ENCODE results near the gene PLK2.
A peak's percentile ranks its signal among the peaks of the same experiment; 100 is the strongest.

The PLK2 gene

DNA sequence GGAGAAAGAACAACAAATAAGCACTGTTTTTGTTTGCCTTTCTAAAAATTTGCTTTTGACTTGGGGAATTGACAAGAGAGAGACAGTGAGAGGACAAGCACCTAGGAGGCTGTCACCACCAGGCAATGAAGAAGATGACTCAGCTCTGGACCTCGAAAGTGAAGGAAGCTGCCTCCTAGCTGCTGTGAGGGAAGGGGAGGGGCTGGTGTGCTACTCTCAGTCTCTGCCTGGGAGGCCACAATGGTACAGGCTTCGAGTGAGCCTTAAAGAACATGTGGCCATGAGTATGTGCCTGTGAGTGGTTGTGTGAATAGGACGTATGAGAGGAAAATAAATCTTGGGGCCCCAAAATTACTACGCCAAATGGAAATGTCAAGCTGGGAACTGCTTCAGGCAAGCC lies 7.1 kb upstream of the PLK2 start (continued):
- TF ChIP-seq ZNF707 (tag by site-specific recombination; IDR thresholded peaks at IDR 0.05) (no peak), TCF7L2 (IDR thresholded peaks at IDR 0.05; ENCODE audit: borderline replicate concordance, low read depth, low read length) (no peak), PRDM1 (tag by site-specific recombination; IDR thresholded peaks at IDR 0.05) (peak; percentile 87), ZNF350 (tag by site-specific recombination; IDR thresholded peaks at IDR 0.05) (no peak), ZNF555 (tag by site-specific recombination; conservative IDR thresholded peaks at IDR 0.05) (no peak), ZNF19 (tag by site-specific recombination; IDR thresholded peaks at IDR 0.05; ENCODE audit: low read depth) (no peak), ZNF654 (tag by site-specific recombination; IDR thresholded peaks at IDR 0.05; ENCODE audit: low read depth) (no peak), ZNF585B (tag by site-specific recombination; IDR thresholded peaks at IDR 0.05) (peak; percentile 99), YY2 (tag by site-specific recombination; IDR thresholded peaks at IDR 0.05) (no peak), ZSCAN30 (tag by site-specific recombination; IDR thresholded peaks at IDR 0.05) (no peak), ZNF214 (tag by site-specific recombination; IDR thresholded peaks at IDR 0.05; ENCODE audit: borderline replicate concordance) (no peak), ZNF138 (tag by site-specific recombination; IDR thresholded peaks at IDR 0.05; ENCODE audit: borderline replicate concordance) (no peak), ZNF335 (tag by site-specific recombination; conservative IDR thresholded peaks at IDR 0.05) (peak; percentile 75), ZNF76 (tag by site-specific recombination; IDR thresholded peaks at IDR 0.05; ENCODE audit: borderline replicate concordance, low read depth) (no peak)
- TF ChIP-seq, protein P1, sequence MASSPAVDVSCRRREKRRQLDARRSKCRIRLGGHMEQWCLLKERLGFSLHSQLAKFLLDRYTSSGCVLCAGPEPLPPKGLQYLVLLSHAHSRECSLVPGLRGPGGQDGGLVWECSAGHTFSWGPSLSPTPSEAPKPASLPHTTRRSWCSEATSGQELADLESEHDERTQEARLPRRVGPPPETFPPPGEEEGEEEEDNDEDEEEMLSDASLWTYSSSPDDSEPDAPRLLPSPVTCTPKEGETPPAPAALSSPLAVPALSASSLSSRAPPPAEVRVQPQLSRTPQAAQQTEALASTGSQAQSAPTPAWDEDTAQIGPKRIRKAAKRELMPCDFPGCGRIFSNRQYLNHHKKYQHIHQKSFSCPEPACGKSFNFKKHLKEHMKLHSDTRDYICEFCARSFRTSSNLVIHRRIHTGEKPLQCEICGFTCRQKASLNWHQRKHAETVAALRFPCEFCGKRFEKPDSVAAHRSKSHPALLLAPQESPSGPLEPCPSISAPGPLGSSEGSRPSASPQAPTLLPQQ (tag by site-specific recombination; IDR thresholded peaks at IDR 0.05) = peak; percentile 41; the same call in 1 of the 2 replicates
- TF ChIP-seq, protein P2, sequence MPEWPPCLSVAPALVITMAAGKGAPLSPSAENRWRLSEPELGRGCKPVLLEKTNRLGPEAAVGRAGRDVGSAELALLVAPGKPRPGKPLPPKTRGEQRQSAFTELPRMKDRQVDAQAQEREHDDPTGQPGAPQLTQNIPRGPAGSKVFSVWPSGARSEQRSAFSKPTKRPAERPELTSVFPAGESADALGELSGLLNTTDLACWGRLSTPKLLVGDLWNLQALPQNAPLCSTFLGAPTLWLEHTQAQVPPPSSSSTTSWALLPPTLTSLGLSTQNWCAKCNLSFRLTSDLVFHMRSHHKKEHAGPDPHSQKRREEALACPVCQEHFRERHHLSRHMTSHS (tag by site-specific recombination; IDR thresholded peaks at IDR 0.05) = no peak
- TF ChIP-seq, protein P3, sequence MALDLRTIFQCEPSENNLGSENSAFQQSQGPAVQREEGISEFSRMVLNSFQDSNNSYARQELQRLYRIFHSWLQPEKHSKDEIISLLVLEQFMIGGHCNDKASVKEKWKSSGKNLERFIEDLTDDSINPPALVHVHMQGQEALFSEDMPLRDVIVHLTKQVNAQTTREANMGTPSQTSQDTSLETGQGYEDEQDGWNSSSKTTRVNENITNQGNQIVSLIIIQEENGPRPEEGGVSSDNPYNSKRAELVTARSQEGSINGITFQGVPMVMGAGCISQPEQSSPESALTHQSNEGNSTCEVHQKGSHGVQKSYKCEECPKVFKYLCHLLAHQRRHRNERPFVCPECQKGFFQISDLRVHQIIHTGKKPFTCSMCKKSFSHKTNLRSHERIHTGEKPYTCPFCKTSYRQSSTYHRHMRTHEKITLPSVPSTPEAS (tag by site-specific recombination; IDR thresholded peaks at IDR 0.05) = no peak
- TF ChIP-seq, protein P4, sequence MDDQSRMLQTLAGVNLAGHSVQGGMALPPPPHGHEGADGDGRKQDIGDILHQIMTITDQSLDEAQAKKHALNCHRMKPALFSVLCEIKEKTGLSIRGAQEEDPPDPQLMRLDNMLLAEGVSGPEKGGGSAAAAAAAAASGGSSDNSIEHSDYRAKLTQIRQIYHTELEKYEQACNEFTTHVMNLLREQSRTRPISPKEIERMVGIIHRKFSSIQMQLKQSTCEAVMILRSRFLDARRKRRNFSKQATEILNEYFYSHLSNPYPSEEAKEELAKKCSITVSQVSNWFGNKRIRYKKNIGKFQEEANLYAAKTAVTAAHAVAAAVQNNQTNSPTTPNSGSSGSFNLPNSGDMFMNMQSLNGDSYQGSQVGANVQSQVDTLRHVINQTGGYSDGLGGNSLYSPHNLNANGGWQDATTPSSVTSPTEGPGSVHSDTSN (CRISPR knock-in tag; IDR thresholded peaks at IDR 0.05) = no peak

DNA sequence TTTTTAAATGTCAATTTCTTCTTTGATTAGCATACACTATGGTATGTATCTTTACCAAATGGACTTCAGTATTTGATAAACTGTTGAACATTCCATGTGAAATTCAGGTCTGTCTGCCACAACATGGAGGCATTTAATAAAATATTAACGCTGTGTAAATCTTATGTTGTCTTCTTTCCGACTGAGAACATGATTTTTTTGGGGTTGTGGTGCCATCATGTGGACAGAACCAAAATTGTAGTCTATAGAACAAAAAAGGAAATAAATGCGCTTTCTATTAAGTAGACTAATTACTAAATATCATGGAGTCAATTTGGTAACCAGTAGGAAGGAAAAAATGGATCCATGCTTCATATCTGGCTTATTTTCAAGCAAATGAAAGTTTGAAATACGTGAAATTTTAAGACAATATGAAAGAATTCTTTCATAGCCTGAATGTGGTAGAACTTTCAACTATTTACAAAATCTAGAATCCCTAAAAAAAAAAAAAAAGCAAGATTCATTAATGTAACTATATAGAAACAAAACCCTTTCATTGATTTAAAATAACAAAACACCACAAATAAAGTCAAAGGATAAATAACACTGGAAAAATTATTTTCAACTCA lies 2.8 kb upstream of the PLK2 start:
- POLR2A ChIA-PET = interaction anchor here (0.7 kb wide), 1 partner anchor 964 kb away, joined by 3 read pairs; no protein-coding TSS in a partner anchor
- TF ChIP-seq ZNF23 (tag by site-specific recombination; IDR thresholded peaks at IDR 0.05; ENCODE audit: borderline replicate concordance) (no peak), ZNF660 (tag by site-specific recombination; IDR thresholded peaks at IDR 0.05) (0 out of 2 replicates have a peak, but pooled peaks have one; percentile 46), ZNF654 (tag by site-specific recombination; IDR thresholded peaks at IDR 0.05; ENCODE audit: low read depth) (peak; percentile 73), ZNF426 (tag by site-specific recombination; IDR thresholded peaks at IDR 0.05) (no peak)
- TF ChIP-seq, protein P5, sequence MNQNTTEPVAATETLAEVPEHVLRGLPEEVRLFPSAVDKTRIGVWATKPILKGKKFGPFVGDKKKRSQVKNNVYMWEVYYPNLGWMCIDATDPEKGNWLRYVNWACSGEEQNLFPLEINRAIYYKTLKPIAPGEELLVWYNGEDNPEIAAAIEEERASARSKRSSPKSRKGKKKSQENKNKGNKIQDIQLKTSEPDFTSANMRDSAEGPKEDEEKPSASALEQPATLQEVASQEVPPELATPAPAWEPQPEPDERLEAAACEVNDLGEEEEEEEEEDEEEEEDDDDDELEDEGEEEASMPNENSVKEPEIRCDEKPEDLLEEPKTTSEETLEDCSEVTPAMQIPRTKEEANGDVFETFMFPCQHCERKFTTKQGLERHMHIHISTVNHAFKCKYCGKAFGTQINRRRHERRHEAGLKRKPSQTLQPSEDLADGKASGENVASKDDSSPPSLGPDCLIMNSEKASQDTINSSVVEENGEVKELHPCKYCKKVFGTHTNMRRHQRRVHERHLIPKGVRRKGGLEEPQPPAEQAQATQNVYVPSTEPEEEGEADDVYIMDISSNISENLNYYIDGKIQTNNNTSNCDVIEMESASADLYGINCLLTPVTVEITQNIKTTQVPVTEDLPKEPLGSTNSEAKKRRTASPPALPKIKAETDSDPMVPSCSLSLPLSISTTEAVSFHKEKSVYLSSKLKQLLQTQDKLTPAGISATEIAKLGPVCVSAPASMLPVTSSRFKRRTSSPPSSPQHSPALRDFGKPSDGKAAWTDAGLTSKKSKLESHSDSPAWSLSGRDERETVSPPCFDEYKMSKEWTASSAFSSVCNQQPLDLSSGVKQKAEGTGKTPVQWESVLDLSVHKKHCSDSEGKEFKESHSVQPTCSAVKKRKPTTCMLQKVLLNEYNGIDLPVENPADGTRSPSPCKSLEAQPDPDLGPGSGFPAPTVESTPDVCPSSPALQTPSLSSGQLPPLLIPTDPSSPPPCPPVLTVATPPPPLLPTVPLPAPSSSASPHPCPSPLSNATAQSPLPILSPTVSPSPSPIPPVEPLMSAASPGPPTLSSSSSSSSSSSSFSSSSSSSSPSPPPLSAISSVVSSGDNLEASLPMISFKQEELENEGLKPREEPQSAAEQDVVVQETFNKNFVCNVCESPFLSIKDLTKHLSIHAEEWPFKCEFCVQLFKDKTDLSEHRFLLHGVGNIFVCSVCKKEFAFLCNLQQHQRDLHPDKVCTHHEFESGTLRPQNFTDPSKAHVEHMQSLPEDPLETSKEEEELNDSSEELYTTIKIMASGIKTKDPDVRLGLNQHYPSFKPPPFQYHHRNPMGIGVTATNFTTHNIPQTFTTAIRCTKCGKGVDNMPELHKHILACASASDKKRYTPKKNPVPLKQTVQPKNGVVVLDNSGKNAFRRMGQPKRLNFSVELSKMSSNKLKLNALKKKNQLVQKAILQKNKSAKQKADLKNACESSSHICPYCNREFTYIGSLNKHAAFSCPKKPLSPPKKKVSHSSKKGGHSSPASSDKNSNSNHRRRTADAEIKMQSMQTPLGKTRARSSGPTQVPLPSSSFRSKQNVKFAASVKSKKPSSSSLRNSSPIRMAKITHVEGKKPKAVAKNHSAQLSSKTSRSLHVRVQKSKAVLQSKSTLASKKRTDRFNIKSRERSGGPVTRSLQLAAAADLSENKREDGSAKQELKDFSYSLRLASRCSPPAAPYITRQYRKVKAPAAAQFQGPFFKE (tag by site-specific recombination; IDR thresholded peaks at IDR 0.05; ENCODE audit: borderline replicate concordance) = no peak
- TF ChIP-seq, protein P6, sequence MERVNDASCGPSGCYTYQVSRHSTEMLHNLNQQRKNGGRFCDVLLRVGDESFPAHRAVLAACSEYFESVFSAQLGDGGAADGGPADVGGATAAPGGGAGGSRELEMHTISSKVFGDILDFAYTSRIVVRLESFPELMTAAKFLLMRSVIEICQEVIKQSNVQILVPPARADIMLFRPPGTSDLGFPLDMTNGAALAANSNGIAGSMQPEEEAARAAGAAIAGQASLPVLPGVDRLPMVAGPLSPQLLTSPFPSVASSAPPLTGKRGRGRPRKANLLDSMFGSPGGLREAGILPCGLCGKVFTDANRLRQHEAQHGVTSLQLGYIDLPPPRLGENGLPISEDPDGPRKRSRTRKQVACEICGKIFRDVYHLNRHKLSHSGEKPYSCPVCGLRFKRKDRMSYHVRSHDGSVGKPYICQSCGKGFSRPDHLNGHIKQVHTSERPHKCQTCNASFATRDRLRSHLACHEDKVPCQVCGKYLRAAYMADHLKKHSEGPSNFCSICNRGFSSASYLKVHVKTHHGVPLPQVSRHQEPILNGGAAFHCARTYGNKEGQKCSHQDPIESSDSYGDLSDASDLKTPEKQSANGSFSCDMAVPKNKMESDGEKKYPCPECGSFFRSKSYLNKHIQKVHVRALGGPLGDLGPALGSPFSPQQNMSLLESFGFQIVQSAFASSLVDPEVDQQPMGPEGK (tag by site-specific recombination; IDR thresholded peaks at IDR 0.05) = no peak

More for the DNA sequence above, 2.8 kb upstream of the PLK2 start:
- H3K36me3 ChIP-seq (ENCODE audit: control insufficient read depth in 2 of 2, insufficient read depth in 1 of 2, low read length in 2 of 2) = peaks cover 0 to 8% of the 10 kb centered on the region in 2 experiments; a peak in 1 of 3 replicates
- no peaks in the 10 kb centered on the region for H3K4me1 ChIP-seq (ENCODE audit: control insufficient read depth, insufficient read depth, low read length)
- CTCF ChIA-PET = interaction anchor here (0.6 to 5.9 kb wide), 20 partner anchors 42 to 1924 kb away, joined by 3 to 68 read pairs (median 4); no protein-coding TSS in a partner anchor
- no peak overlapping the region for H3K27ac ChIP-seq (ENCODE audit: extremely low read depth, low read depth, low read length)
- no peaks in the 10 kb centered on the region for H3K9me3 ChIP-seq (ENCODE audit: control insufficient read depth, insufficient read depth, low read depth, low read length)
- no peak overlapping the region for H3K4me3 ChIP-seq (ENCODE audit: low read depth, low read length)

Data from HEK293 (cell line).